H1 (cell line): ENCODE results near the gene SUSD6.

Experiments
- CTCF ChIP-seq, 3 experiments: IDR thresholded peaks; 1 replicate in 2 of 3; 2 replicates in 1 of 3; pipeline versions ENCODE4 v1.5.1 to v1.6.1; 2011; ENCODE audit warnings: low read length in 3 of 3, mild to moderate bottlenecking in 3 of 3, inconsistent platforms in 2 of 3, low read depth in 1 of 3, moderate library complexity in 1 of 3; ENCODE audit not compliant: insufficient read depth in 1 of 3; ENCODE audit errors: control extremely low read depth in 1 of 3
- EP300 ChIP-seq, 2 experiments: IDR thresholded peaks; 1 replicate in 1 of 2; 2 replicates in 1 of 2; pipeline ENCODE4 v1.6.1; 2011 to 2012; ENCODE audit warnings: low read depth in 2 of 2, low read length in 2 of 2, mild to moderate bottlenecking in 2 of 2, borderline replicate concordance in 1 of 2, inconsistent platforms in 1 of 2, moderate library complexity in 1 of 2

- no peak for TF ChIP-seq CTCF (IDR thresholded peaks at IDR 0.05; ENCODE audit: control extremely low read depth in 1 of 3, insufficient read depth in 1 of 3, low read depth in 1 of 3, low read length in 3 of 3)
- no peak; a peak in 1 of 3 replicates for TF ChIP-seq EP300 (IDR thresholded peaks at IDR 0.05; ENCODE audit: borderline replicate concordance in 1 of 2, low read depth in 2 of 2, low read length in 2 of 2)
Observed at GRCh38 chr14:69573831-69574262, 37.5 kb upstream of the SUSD6 start.
